ENCODE results near the gene KPRP.

DNA sequence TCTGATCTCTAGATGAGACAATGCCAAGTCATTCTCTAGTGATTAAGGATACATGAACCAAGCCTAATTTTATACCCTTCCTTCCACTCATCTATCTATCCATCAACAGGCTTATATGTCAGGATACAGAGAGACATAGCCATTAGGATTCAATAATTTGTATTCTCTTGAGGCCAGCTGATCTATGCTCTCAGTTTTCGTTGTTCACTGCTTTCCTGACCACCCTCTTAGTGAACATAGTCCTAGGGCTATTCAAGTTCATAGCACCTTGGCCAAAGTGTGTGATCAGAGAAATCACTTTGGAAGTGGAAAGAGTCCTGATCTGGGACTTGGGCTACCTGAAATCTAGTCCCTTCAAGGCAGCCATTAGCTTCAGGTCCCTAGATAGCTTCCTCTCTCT is 4.2 kb upstream of the KPRP start:
- TF ChIP-seq, protein P1, sequence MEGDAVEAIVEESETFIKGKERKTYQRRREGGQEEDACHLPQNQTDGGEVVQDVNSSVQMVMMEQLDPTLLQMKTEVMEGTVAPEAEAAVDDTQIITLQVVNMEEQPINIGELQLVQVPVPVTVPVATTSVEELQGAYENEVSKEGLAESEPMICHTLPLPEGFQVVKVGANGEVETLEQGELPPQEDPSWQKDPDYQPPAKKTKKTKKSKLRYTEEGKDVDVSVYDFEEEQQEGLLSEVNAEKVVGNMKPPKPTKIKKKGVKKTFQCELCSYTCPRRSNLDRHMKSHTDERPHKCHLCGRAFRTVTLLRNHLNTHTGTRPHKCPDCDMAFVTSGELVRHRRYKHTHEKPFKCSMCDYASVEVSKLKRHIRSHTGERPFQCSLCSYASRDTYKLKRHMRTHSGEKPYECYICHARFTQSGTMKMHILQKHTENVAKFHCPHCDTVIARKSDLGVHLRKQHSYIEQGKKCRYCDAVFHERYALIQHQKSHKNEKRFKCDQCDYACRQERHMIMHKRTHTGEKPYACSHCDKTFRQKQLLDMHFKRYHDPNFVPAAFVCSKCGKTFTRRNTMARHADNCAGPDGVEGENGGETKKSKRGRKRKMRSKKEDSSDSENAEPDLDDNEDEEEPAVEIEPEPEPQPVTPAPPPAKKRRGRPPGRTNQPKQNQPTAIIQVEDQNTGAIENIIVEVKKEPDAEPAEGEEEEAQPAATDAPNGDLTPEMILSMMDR (IDR thresholded peaks at IDR 0.05) = no peak
- TF ChIP-seq POLR2A (IDR thresholded peaks at IDR 0.05) = no peak

All from heart left ventricle (tissue), 13 donors.